Large intestine (tissue), 3 donors: ENCODE data around the gene ABCA7. TPM values are rescaled to one million over a fixed set of nuclear protein-coding genes. Genes with fewer than 3 reads are reported as not detected.

ENCODE experiments used
- DNase-seq, 2 donors: peaks; one replicate each; pipeline versions ENCODE4 v3.0.0 to v3.0.0-alpha.2; 2013
- H3K27ac ChIP-seq: one replicate; pipeline ENCODE4 v1.5.1; 2013; ENCODE audit warnings: low read length
- H3K27me3 ChIP-seq: 2 replicates; pipeline ENCODE4 v1.6.1; 2013; ENCODE audit warnings: low read length; ENCODE audit not compliant: control insufficient read depth, insufficient read depth
- H3K36me3 ChIP-seq: 2 replicates; pipeline ENCODE4 v1.6.1; 2013; ENCODE audit warnings: low read length; ENCODE audit not compliant: control insufficient read depth, insufficient read depth
- H3K4me1 ChIP-seq: one replicate; pipeline ENCODE4 v1.6.1; 2013; ENCODE audit warnings: low read length; ENCODE audit not compliant: control insufficient read depth, insufficient read depth
- H3K4me3 ChIP-seq: one replicate; pipeline ENCODE4 v1.5.1; 2013; ENCODE audit warnings: low read length
- H3K9me3 ChIP-seq: one replicate; pipeline ENCODE4 v1.6.1; 2013; ENCODE audit warnings: mild to moderate bottlenecking, low read depth, low read length, moderate library complexity; ENCODE audit not compliant: control insufficient read depth
- WGBS: methylation state at CpG from one replicate; pipeline ENCODE4 v1.1.5; 2013; ENCODE audit warnings: low lambda C conversion rate; ENCODE audit not compliant: insufficient coverage; 5-methylcytosine and 5-hydroxymethylcytosine counted together
- polyA plus RNA-seq: library from polyadenylated mRNA; unstranded; fragments of 120-200 nt; gene quantifications from one replicate; pipeline ENCODE4 v1.2.1, GENCODE V29; 2013

Gene ABCA7
- polyA plus RNA-seq, 1 donor = 5.7 TPM

- H3K36me3 ChIP-seq = no peaks in the 10 kb centered on the region
- H3K27ac ChIP-seq = no peak overlapping the region
- H3K4me3 ChIP-seq = no peak overlapping the region
- peaks cover 17% of the 10 kb centered on the region for H3K9me3 ChIP-seq
- no peak for DNase-seq
- peaks cover 25% of the 10 kb centered on the region for H3K27me3 ChIP-seq
- no peaks in the 10 kb centered on the region for H3K4me1 ChIP-seq
- no CpG with 5 or more reads among the region's 4 CpGs for WGBS
These were observed 36.1 kb downstream of the ABCA7 start for GRCh38 chr19:1076046-1076386.

GRCh38 chr19:1076951-1077350 lies 37.0 kb downstream of the ABCA7 start:
- no CpG with 5 or more reads among the region's 16 CpGs for WGBS
- Histone ChIP-seq H3K4me1 (peaks cover 5% of the 10 kb centered on the region), H3K27ac (no peak overlapping the region), H3K27me3 (peaks cover 22% of the 10 kb centered on the region), H3K36me3 (no peaks in the 10 kb centered on the region), H3K4me3 (no peak overlapping the region), H3K9me3 (peaks cover 24% of the 10 kb centered on the region)
- no peak for DNase-seq

- H3K27me3 ChIP-seq = peaks cover 5% of the 10 kb centered on the region
- H3K36me3 ChIP-seq = no peaks in the 10 kb centered on the region
- DNase-seq = no peak
- peaks cover 21% of the 10 kb centered on the region for H3K4me1 ChIP-seq
- peaks cover 24% of the 10 kb centered on the region for H3K9me3 ChIP-seq
- WGBS = no CpG with 5 or more reads among the region's 45 CpGs
- H3K4me3 ChIP-seq = no peak overlapping the region
- no peak overlapping the region for H3K27ac ChIP-seq
These were observed 39.7 kb downstream of the ABCA7 start for GRCh38 chr19:1079566-1080111.

- Histone ChIP-seq H3K9me3 (peaks cover 25% of the 10 kb centered on the region), H3K4me1 (peaks cover 21% of the 10 kb centered on the region), H3K27me3 (peaks cover 5% of the 10 kb centered on the region), H3K4me3 (no peak overlapping the region), H3K36me3 (peaks cover 2% of the 10 kb centered on the region), H3K27ac (no peak overlapping the region)
- no CpG with 5 or more reads among the region's 50 CpGs for WGBS
- DNase-seq = no peak
These were observed 40.7 kb downstream of the ABCA7 start for GRCh38 chr19:1080360-1081161.

- Histone ChIP-seq H3K4me3 (peak overlapping the region; percentile 32), H3K27ac (no peak overlapping the region)
- no CpG with 5 or more reads among the region's 58 CpGs for WGBS
These were observed 41.6 kb downstream of the ABCA7 start for GRCh38 chr19:1081301-1082164.

GRCh38 chr19:1082165-1082927 lies 42.4 kb downstream of the ABCA7 start:
- peak overlapping the region; percentile 69 for H3K27ac ChIP-seq
- peaks cover 15% of the 10 kb centered on the region for H3K36me3 ChIP-seq
- peaks cover 5% of the 10 kb centered on the region for H3K27me3 ChIP-seq
- H3K4me1 ChIP-seq = peaks cover 21% of the 10 kb centered on the region
- DNase-seq = peak; percentile 89 to 91
- WGBS = no CpG with 5 or more reads among the region's 51 CpGs
- H3K9me3 ChIP-seq = peaks cover 30% of the 10 kb centered on the region
- H3K4me3 ChIP-seq = peak overlapping the region; percentile 50

More at GRCh38 chr19:1081301-1082164, 41.6 kb downstream of the ABCA7 start:
- Histone ChIP-seq H3K27me3 (peaks cover 5% of the 10 kb centered on the region), H3K4me1 (peaks cover 21% of the 10 kb centered on the region), H3K9me3 (peaks cover 30% of the 10 kb centered on the region), H3K36me3 (peaks cover 10% of the 10 kb centered on the region)
- no peak for DNase-seq

- H3K4me1 ChIP-seq = peaks cover 21% of the 10 kb centered on the region
- H3K36me3 ChIP-seq = peaks cover 19% of the 10 kb centered on the region
- DNase-seq = no peak
- H3K27ac ChIP-seq = peak overlapping the region; percentile 69
- peaks cover 30% of the 10 kb centered on the region for H3K9me3 ChIP-seq
- peak overlapping the region; percentile 50 for H3K4me3 ChIP-seq
- 100% methylated on average over 1 of the region's 59 CpGs for WGBS
- H3K27me3 ChIP-seq = peaks cover 5% of the 10 kb centered on the region
These were observed 43.3 kb downstream of the ABCA7 start for GRCh38 chr19:1082928-1083816.

GRCh38 chr19:1084024-1084868 lies 44.3 kb downstream of the ABCA7 start:
- H3K27ac ChIP-seq = no peak overlapping the region
- H3K4me1 ChIP-seq = peaks cover 21% of the 10 kb centered on the region
- H3K4me3 ChIP-seq = no peak overlapping the region
- peaks cover 5% of the 10 kb centered on the region for H3K27me3 ChIP-seq
- H3K36me3 ChIP-seq = peaks cover 29% of the 10 kb centered on the region
- DNase-seq = no peak
- WGBS = no CpG with 5 or more reads among the region's 43 CpGs
- peaks cover 34% of the 10 kb centered on the region for H3K9me3 ChIP-seq
